ENCODE results near the gene SORT1. TPM values are rescaled to one million over a fixed set of nuclear protein-coding genes. Genes with fewer than 3 reads are reported as not detected.

The SORT1 gene
- total RNA-seq, 6 experiments from 2014 or later, result 3.2 to 30.3 (median 13.7) TPM

- Histone ChIP-seq H3K4me1 (peaks cover 0 to 19% (median 0%) of the 10 kb centered on the region in 4 donors), H3K27me3 (no peaks in the 10 kb centered on the region), H3K36me3 (no peaks in the 10 kb centered on the region), H3K27ac (peak overlapping the region in 1 of 3 donors; percentile 78), H3K4me3 (no peak overlapping the region), H3K9me3 (no peaks in the 10 kb centered on the region)
- DNase-seq (no peak), ATAC-seq (no peak)
- no peak for TF ChIP-seq CTCF (IDR thresholded peaks at IDR 0.05)
- no peak for TF ChIP-seq POLR2A (IDR thresholded peaks at IDR 0.05)
- intact Hi-C loops (cut with DNase I), result no loop called here
- 74% methylated on average over 6 of the region's 6 CpGs for WGBS (ENCODE audit: insufficient coverage, low coverage, low lambda C conversion rate, missing lambda C conversion rate)
These were observed 25.4 kb downstream of the SORT1 start for GRCh38 chr1:109372281-109372680.

GRCh38 chr1:109371341-109371739 is 26.4 kb downstream of the SORT1 start:
- TF ChIP-seq CTCF (IDR thresholded peaks at IDR 0.05) (no peak), POLR2A (IDR thresholded peaks at IDR 0.05) (no peak)
- intact Hi-C loops (cut with DNase I), result no loop called here
- Histone ChIP-seq H3K9me3 (no peaks in the 10 kb centered on the region), H3K4me3 (no peak overlapping the region), H3K4me1 (peaks cover 0 to 18% (median 0%) of the 10 kb centered on the region in 4 donors), H3K27ac (peak overlapping the region in 1 of 3 donors; percentile 78), H3K27me3 (no peaks in the 10 kb centered on the region), H3K36me3 (no peaks in the 10 kb centered on the region)
- no peak for DNase-seq
- ATAC-seq, result peak; percentile 53 to 85 (median 72)
- WGBS (ENCODE audit: insufficient coverage, low coverage, low lambda C conversion rate, missing lambda C conversion rate), result 11% methylated on average over 4 of the region's 4 CpGs

- intact Hi-C loops (cut with DNase I), result no loop called here
- Histone ChIP-seq H3K27ac (peak overlapping the region in 1 of 3 donors; percentile 78), H3K9me3 (no peaks in the 10 kb centered on the region), H3K4me1 (peaks cover 0 to 21% (median 0%) of the 10 kb centered on the region in 4 donors), H3K4me3 (no peak overlapping the region), H3K36me3 (no peaks in the 10 kb centered on the region), H3K27me3 (no peaks in the 10 kb centered on the region)
- ATAC-seq, result peak in 3 of 4 donors; percentile 24 to 71 (median 34)
- DNase-seq, result no peak
- TF ChIP-seq CTCF (IDR thresholded peaks at IDR 0.05) (no peak), POLR2A (IDR thresholded peaks at IDR 0.05) (peak; percentile 5)
- 7% methylated on average over 7 of the region's 7 CpGs for WGBS (ENCODE audit: insufficient coverage, low coverage, low lambda C conversion rate, missing lambda C conversion rate)
These were observed 26.9 kb downstream of the SORT1 start for GRCh38 chr1:109370712-109371340.

- H3K4me3 ChIP-seq, result no peak overlapping the region
- peaks cover 0 to 30% (median 0%) of the 10 kb centered on the region in 4 donors for H3K4me1 ChIP-seq
- no peak for ATAC-seq
- intact Hi-C loops (cut with DNase I), result no loop called here
- 76% methylated on average over 4 of the region's 6 CpGs for WGBS (ENCODE audit: insufficient coverage, low coverage, low lambda C conversion rate, missing lambda C conversion rate)
- no peak for DNase-seq
- H3K36me3 ChIP-seq, result no peaks in the 10 kb centered on the region
- H3K27me3 ChIP-seq, result no peaks in the 10 kb centered on the region
- no peak for TF ChIP-seq POLR2A (IDR thresholded peaks at IDR 0.05)
- no peak for TF ChIP-seq CTCF (IDR thresholded peaks at IDR 0.05)
- H3K9me3 ChIP-seq, result no peaks in the 10 kb centered on the region
- H3K27ac ChIP-seq, result no peak overlapping the region
These were observed 28.5 kb downstream of the SORT1 start for GRCh38 chr1:109369167-109369746.
